SH-SY5Y (cell line): ENCODE data around the gene ARHGAP24.

Experiments used
- GATA2 ChIP-seq: IDR thresholded peaks from 2 replicates; pipeline ENCODE4 v1.6.1; 2011; ENCODE audit warnings: mild to moderate bottlenecking, low read depth, low read length
- GATA3 ChIP-seq: IDR thresholded peaks from 2 replicates; pipeline ENCODE4 v1.6.1; 2011; ENCODE audit warnings: low read depth, mild to moderate bottlenecking, low read length, moderate library complexity

DNA sequence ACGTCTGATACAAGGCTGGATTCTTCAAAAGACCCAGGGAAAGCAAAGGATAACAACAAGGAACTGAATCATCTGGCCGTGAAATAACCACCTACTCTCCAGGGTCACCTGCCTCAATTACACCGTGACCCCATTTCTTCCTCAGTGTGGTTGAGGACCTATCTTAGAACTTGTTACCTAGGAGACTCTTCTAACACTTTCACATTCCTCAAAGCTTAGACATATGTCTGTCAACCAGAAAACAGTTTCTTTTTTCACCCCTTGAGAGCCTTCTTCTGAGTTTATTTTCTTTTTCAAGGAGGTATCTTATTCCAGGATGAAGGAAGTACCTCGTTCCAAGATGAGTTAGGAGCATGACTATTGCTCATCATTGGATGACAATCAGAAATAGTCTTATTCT, 337.8 kb downstream of the ARHGAP24 start:
- TF ChIP-seq GATA2 (no peak), GATA3 (no peak)
